ENCODE measurements around the gene RPS21.

The RPS21 gene

DNA sequence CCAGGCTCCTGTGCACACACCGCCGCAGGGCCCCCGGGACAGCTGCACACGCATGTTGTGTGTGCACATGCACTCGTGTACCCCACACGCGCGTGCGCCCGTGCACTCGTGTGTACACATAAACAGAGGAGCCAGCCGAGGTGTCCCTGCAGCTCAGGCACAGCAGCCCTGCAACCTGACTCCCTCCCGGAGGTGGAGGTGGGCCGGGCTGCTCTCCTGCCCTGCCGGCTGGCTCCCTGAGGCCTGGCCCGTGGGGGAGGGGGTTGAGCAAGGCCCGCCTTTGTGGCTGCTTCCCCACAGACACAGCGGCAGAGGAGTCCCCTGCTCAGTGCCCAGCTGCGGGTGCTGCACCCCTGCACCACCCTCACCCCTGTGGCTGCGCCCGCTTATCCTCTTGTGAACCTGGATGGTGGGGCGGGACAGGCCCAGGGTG lies 39.8 kb downstream of the RPS21 start:
- Histone ChIP-seq H3K18ac (ENCODE audit: low read depth in 1 of 2, low read length in 2 of 2) (no peak overlapping the region), H2BK12ac (ENCODE audit: low read length in 2 of 2) (no peak overlapping the region), H3K36me3 (ENCODE audit: control insufficient read depth in 1 of 2, insufficient read depth in 2 of 2, low read depth in 1 of 2, low read length in 2 of 2) (no peaks in the 10 kb centered on the region), H4K8ac (ENCODE audit: low read length) (no peak overlapping the region), H3K14ac (ENCODE audit: low read length in 2 of 2) (no peak overlapping the region), H3K9ac (ENCODE audit: low read length) (no peak overlapping the region), H3K23ac (ENCODE audit: low read length in 2 of 2) (no peak overlapping the region), H2BK5ac (ENCODE audit: low read depth, low read length, poor library complexity, severe bottlenecking) (no peak overlapping the region), H2AFZ (ENCODE audit: low read depth, low read length) (no peak overlapping the region), H2BK120ac (ENCODE audit: low read depth, low read length) (no peak overlapping the region), H2AK5ac (ENCODE audit: low read length, severe bottlenecking) (no peak overlapping the region), H3K79me1 (replicated peaks; ENCODE audit: low read length, poor library complexity, severe bottlenecking) (no peaks in the 10 kb centered on the region), H3K27ac (ENCODE audit: low read length, poor library complexity, severe bottlenecking) (no peak overlapping the region), H4K91ac (ENCODE audit: low read length) (no peak overlapping the region), H3K4ac (ENCODE audit: low read depth in 1 of 2, low read length in 2 of 2) (no peak overlapping the region), H2BK15ac (ENCODE audit: low read depth, poor library complexity, severe bottlenecking) (no peak overlapping the region), H3K9me3 (ENCODE audit: control insufficient read depth, low read length) (no peaks in the 10 kb centered on the region), H3K4me2 (ENCODE audit: low read length, poor library complexity, severe bottlenecking) (no peak overlapping the region), H3K4me3 (ENCODE audit: insufficient read depth in 1 of 2, low read depth in 1 of 2, low read length in 2 of 2) (no peak overlapping the region), H3K27me3 (ENCODE audit: control insufficient read depth in 1 of 2, insufficient read depth in 1 of 2, low read length in 2 of 2) (peaks cover 37 to 78% of the 10 kb centered on the region in 2 experiments), H3K4me1 (ENCODE audit: control insufficient read depth, insufficient read depth, low read depth, low read length) (peaks cover 10% of the 10 kb centered on the region)
- no peak for DNase-seq
- WGBS = 62% methylated on average over 21 of the region's 22 CpGs

DNA sequence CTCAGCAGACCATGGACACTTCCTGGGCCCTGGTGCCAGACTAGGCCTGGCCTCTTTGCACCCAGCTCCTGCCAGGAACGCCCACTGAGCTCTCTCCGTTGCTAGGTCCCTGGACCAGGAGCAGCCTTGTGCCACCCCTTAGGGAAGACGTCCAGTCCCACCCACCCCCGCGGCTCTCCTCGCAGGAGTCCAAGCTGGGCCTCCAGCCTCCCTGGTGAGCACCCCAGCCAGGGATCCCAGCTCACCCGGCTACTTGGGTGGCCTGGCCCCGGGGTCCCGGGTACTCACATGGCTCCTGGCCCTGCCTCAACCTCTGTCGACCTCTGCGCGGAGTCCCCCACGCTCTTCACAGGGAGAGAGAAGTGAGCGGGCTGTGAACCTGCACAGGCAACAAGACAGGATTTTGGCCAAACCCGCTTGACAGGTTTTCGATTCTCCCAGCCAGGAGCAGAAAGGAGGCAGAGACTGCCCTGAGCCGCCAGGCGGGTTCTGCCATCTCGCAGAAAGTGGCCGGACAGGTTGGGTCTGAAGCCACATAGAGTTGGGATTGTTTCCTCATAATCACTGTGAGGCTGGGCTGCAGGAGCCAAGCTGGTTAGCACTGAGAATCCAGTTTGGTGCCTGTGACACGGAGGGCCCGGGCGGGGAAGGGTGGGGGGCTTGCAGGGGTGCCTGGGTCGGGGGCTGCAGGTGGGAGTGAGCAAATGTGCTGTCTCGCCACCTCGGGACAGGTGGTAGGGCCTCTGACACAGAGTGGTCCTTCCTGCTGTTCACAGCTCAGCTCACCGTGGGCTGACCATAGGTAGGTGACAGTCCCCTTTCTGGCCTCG lies 40.5 kb downstream of the RPS21 start, which contains the start of gene RBBP8NL:
Gene RBBP8NL, minus strand, starts transcription at position 368 of the 830 bp plus-strand sequence. CDS start 7,892 bp downstream, outside the sequence.
- no peaks in the 10 kb centered on the region for H3K36me3 ChIP-seq (ENCODE audit: control insufficient read depth in 1 of 2, insufficient read depth in 2 of 2, low read depth in 1 of 2, low read length in 2 of 2)
- no peak within 1 kb of the TSS for H2BK12ac ChIP-seq (ENCODE audit: low read length in 2 of 2)
- no peak within 1 kb of the TSS for H2BK5ac ChIP-seq (ENCODE audit: low read depth, low read length, poor library complexity, severe bottlenecking)
- H4K8ac ChIP-seq (ENCODE audit: low read length) = no peak within 1 kb of the TSS
- H3K14ac ChIP-seq (ENCODE audit: low read length in 2 of 2) = no peak within 1 kb of the TSS
- H3K9me3 ChIP-seq (ENCODE audit: control insufficient read depth, low read length) = no peaks in the 10 kb centered on the region
- peaks cover 38 to 84% of the 10 kb centered on the region in 2 experiments for H3K27me3 ChIP-seq (ENCODE audit: control insufficient read depth in 1 of 2, insufficient read depth in 1 of 2, low read length in 2 of 2)
- H3K4me1 ChIP-seq (ENCODE audit: control insufficient read depth, insufficient read depth, low read depth, low read length) = peaks cover 10% of the 10 kb centered on the region
- no peak for DNase-seq
- no peak within 1 kb of the TSS for H3K18ac ChIP-seq (ENCODE audit: low read depth in 1 of 2, low read length in 2 of 2)
- H3K23ac ChIP-seq (ENCODE audit: low read length in 2 of 2) = no peak within 1 kb of the TSS
- H3K4ac ChIP-seq (ENCODE audit: low read depth in 1 of 2, low read length in 2 of 2) = no peak within 1 kb of the TSS
- no peak within 1 kb of the TSS for H2BK120ac ChIP-seq (ENCODE audit: low read depth, low read length)
- H2AK5ac ChIP-seq (ENCODE audit: low read length, severe bottlenecking) = no peak within 1 kb of the TSS
- H4K91ac ChIP-seq (ENCODE audit: low read length) = no peak within 1 kb of the TSS
- no peak within 1 kb of the TSS for H3K4me3 ChIP-seq (ENCODE audit: insufficient read depth in 1 of 2, low read depth in 1 of 2, low read length in 2 of 2)
- no peaks in the 10 kb centered on the region for H3K79me1 ChIP-seq (replicated peaks; ENCODE audit: low read length, poor library complexity, severe bottlenecking)
- no peak within 1 kb of the TSS for H3K4me2 ChIP-seq (ENCODE audit: low read length, poor library complexity, severe bottlenecking)
- H2BK15ac ChIP-seq (ENCODE audit: low read depth, poor library complexity, severe bottlenecking) = no peak within 1 kb of the TSS
- H3K27ac ChIP-seq (ENCODE audit: low read length, poor library complexity, severe bottlenecking) = no peak within 1 kb of the TSS
- no peak within 1 kb of the TSS for H2AFZ ChIP-seq (ENCODE audit: low read depth, low read length)
- 69% methylated on average over 28 of the region's 28 CpGs for WGBS
- H3K9ac ChIP-seq (ENCODE audit: low read length) = no peak within 1 kb of the TSS

DNA sequence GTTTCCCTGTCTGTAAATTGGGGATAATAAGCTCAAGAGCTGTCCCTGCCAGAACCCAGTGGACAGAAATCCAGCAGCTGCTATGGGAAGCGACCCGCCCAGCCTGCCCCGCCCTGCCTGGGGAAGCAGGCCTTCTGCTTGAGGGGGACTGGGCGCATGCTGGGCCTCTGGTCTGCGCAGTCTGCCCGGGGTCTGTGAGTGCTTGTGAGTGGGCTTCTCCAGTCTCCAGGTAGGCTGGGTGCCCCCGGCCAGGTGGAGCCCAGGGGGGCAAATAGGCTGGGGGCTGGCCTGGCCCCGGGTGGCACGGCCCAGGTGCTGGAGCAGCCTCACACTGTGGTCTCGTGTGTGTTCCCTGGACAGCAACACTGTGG lies 41.1 kb downstream of the RPS21 start:
- no peak overlapping the region for H3K23ac ChIP-seq (ENCODE audit: low read length in 2 of 2)
- no peaks in the 10 kb centered on the region for H3K36me3 ChIP-seq (ENCODE audit: control insufficient read depth in 1 of 2, insufficient read depth in 2 of 2, low read depth in 1 of 2, low read length in 2 of 2)
- H3K27me3 ChIP-seq (ENCODE audit: control insufficient read depth in 1 of 2, insufficient read depth in 1 of 2, low read length in 2 of 2) = peaks cover 42 to 86% of the 10 kb centered on the region in 2 experiments
- no peak for DNase-seq
- no peak overlapping the region for H3K4me2 ChIP-seq (ENCODE audit: low read length, poor library complexity, severe bottlenecking)
- no peak overlapping the region for H2BK15ac ChIP-seq (ENCODE audit: low read depth, poor library complexity, severe bottlenecking)
- no peaks in the 10 kb centered on the region for H3K79me1 ChIP-seq (replicated peaks; ENCODE audit: low read length, poor library complexity, severe bottlenecking)
- no peak overlapping the region for H4K8ac ChIP-seq (ENCODE audit: low read length)
- no peak overlapping the region for H2AK5ac ChIP-seq (ENCODE audit: low read length, severe bottlenecking)
- no peak overlapping the region for H3K9ac ChIP-seq (ENCODE audit: low read length)
- H2BK120ac ChIP-seq (ENCODE audit: low read depth, low read length) = no peak overlapping the region
- H3K14ac ChIP-seq (ENCODE audit: low read length in 2 of 2) = no peak overlapping the region
- H3K4me1 ChIP-seq (ENCODE audit: control insufficient read depth, insufficient read depth, low read depth, low read length) = peaks cover 10% of the 10 kb centered on the region
- H2BK12ac ChIP-seq (ENCODE audit: low read length in 2 of 2) = no peak overlapping the region
- H2AFZ ChIP-seq (ENCODE audit: low read depth, low read length) = no peak overlapping the region
- H3K27ac ChIP-seq (ENCODE audit: low read length, poor library complexity, severe bottlenecking) = no peak overlapping the region
- H3K9me3 ChIP-seq (ENCODE audit: control insufficient read depth, low read length) = no peaks in the 10 kb centered on the region
- H3K4ac ChIP-seq (ENCODE audit: low read depth in 1 of 2, low read length in 2 of 2) = no peak overlapping the region
- no peak overlapping the region for H2BK5ac ChIP-seq (ENCODE audit: low read depth, low read length, poor library complexity, severe bottlenecking)
- no peak overlapping the region for H3K18ac ChIP-seq (ENCODE audit: low read depth in 1 of 2, low read length in 2 of 2)
- H3K4me3 ChIP-seq (ENCODE audit: insufficient read depth in 1 of 2, low read depth in 1 of 2, low read length in 2 of 2) = no peak overlapping the region
- 88% methylated on average over 10 of the region's 10 CpGs for WGBS
- no peak overlapping the region for H4K91ac ChIP-seq (ENCODE audit: low read length)

DNA sequence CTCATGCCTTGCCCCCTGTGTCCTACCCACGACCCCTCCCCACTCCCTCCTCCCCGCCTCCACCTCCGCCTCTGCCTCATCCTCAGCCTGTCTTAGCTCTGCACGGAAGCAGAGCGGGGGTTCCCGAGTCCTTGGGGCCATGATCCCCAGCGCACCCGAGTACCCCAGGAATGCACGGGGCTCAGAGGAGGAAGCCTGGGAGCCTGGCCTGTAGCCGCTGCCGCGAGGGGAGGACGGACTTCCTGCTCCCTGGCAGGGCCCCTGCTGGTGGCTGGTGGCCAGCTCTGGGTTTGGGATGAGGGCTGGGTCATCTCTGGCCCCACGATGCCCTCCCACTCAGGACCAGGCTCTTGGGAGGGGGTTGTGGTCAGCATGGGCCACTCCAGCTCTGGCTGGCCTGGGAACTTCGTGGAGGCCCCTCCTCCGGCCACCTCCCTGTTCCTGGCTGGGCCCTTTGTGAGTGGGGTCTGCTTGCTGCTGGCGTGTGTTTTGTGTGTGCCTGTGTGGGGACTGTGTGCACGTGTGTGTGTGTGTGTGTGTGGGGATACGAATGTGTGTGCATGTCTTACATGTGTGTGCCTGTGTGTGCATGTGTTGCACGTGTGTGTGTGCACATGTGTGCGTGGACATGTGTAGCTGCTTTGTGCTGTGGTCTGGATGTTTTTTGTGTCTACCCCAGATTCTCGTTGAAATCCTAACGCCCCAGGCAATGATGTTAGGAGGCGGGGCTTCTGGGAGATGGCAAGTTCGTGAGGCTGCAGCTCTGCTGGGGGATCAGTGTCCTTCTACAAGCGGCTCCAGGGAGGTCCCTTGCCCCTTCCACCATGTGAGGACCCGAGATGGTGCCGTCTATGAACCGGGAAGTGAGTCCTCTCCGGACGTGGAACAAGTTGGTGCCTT lies 41.7 kb downstream of the RPS21 start:
- Histone ChIP-seq H3K4ac (ENCODE audit: low read depth in 1 of 2, low read length in 2 of 2) (no peak overlapping the region), H3K18ac (ENCODE audit: low read depth in 1 of 2, low read length in 2 of 2) (no peak overlapping the region), H3K14ac (ENCODE audit: low read length in 2 of 2) (peak overlapping the region in 1 of 2 experiments; percentile 38), H2BK120ac (ENCODE audit: low read depth, low read length) (no peak overlapping the region), H3K79me1 (replicated peaks; ENCODE audit: low read length, poor library complexity, severe bottlenecking) (no peaks in the 10 kb centered on the region), H2AFZ (ENCODE audit: low read depth, low read length) (no peak overlapping the region), H2BK15ac (ENCODE audit: low read depth, poor library complexity, severe bottlenecking) (no peak overlapping the region), H2AK5ac (ENCODE audit: low read length, severe bottlenecking) (no peak overlapping the region), H4K91ac (ENCODE audit: low read length) (no peak overlapping the region), H3K9me3 (ENCODE audit: control insufficient read depth, low read length) (no peaks in the 10 kb centered on the region), H2BK5ac (ENCODE audit: low read depth, low read length, poor library complexity, severe bottlenecking) (no peak overlapping the region), H3K36me3 (ENCODE audit: control insufficient read depth in 1 of 2, insufficient read depth in 2 of 2, low read depth in 1 of 2, low read length in 2 of 2) (no peaks in the 10 kb centered on the region), H4K8ac (ENCODE audit: low read length) (no peak overlapping the region), H3K4me1 (ENCODE audit: control insufficient read depth, insufficient read depth, low read depth, low read length) (peaks cover 10% of the 10 kb centered on the region), H2BK12ac (ENCODE audit: low read length in 2 of 2) (no peak overlapping the region), H3K27ac (ENCODE audit: low read length, poor library complexity, severe bottlenecking) (no peak overlapping the region), H3K23ac (ENCODE audit: low read length in 2 of 2) (no peak overlapping the region), H3K4me2 (ENCODE audit: low read length, poor library complexity, severe bottlenecking) (no peak overlapping the region), H3K9ac (ENCODE audit: low read length) (no peak overlapping the region), H3K27me3 (ENCODE audit: control insufficient read depth in 1 of 2, insufficient read depth in 1 of 2, low read length in 2 of 2) (peaks cover 45 to 86% of the 10 kb centered on the region in 2 experiments), H3K4me3 (ENCODE audit: insufficient read depth in 1 of 2, low read depth in 1 of 2, low read length in 2 of 2) (no peak overlapping the region)
- DNase-seq = no peak
- 75% methylated on average over 31 of the region's 31 CpGs for WGBS

Data from mesenchymal stem cell (in vitro differentiated cells and primary cell).